ENCODE measurements around the gene PHLDA3.
A peak's percentile ranks its signal among the peaks of the same experiment; 100 is the strongest.

DNA sequence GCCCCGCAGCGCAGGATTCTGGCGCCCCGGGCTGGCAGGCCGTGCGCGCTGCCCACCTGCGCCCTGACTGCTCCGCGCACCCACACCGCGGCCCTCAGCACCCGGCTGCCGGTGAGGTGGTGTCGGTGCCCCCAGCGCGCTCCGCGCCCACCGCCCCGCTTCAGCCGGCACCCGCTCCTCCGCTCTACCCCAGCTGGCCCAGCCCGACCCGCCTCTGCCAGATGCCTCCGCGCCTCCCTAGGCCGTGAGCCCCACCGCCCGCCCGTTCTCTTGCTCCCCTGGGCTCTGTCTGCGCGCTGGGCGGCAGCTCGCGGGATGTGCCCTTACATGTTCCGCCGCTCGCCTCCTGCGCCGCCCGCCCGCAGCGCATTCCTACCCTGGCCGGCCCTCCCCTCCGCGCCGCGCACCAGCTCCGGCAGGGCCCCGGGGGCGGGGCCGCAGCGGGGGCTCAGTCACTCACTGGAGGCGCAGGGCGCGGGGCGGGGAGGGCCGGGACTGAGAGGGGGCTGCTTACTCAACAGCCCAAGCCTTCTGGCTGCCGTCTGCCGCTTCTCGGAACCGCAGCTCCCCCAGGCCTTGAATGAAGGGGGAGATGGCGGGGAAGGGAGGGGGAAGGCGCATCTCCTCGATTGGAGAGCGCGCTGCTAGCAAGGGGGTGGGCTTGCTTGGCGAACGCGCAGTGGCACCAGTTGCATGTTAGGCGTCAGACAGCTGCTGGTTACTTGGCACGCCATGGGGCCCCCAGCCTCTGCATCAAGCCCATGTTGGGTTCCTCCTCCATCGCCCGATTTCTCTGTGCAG lies at the start of gene PHLDA3:
- TF ChIP-seq, protein P1, sequence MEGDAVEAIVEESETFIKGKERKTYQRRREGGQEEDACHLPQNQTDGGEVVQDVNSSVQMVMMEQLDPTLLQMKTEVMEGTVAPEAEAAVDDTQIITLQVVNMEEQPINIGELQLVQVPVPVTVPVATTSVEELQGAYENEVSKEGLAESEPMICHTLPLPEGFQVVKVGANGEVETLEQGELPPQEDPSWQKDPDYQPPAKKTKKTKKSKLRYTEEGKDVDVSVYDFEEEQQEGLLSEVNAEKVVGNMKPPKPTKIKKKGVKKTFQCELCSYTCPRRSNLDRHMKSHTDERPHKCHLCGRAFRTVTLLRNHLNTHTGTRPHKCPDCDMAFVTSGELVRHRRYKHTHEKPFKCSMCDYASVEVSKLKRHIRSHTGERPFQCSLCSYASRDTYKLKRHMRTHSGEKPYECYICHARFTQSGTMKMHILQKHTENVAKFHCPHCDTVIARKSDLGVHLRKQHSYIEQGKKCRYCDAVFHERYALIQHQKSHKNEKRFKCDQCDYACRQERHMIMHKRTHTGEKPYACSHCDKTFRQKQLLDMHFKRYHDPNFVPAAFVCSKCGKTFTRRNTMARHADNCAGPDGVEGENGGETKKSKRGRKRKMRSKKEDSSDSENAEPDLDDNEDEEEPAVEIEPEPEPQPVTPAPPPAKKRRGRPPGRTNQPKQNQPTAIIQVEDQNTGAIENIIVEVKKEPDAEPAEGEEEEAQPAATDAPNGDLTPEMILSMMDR (IDR thresholded peaks at IDR 0.05 in 8 of 11, conservative IDR thresholded peaks at IDR 0.05 in 3 of 11): no peak
- no peak for TF ChIP-seq POLR2A (IDR thresholded peaks at IDR 0.05)
- peak in 2 of 3 donors; percentile 71 to 75 for TF ChIP-seq POLR2AphosphoS5 (IDR thresholded peaks at IDR 0.05)
